Ectodermal cell (in vitro differentiated cells): Measurements from ENCODE around the gene PLEKHG3.

Experiments
- H3K27ac ChIP-seq: 2 replicates; pipeline ENCODE4 v1.7.0; 2013; ENCODE audit warnings: mild to moderate bottlenecking, low read depth, low read length; ENCODE audit not compliant: insufficient read depth, poor library complexity, severe bottlenecking
- H3K27me3 ChIP-seq: 2 replicates; pipeline ENCODE4 v1.7.0; 2013; ENCODE audit warnings: mild to moderate bottlenecking, low read length; ENCODE audit not compliant: insufficient read depth, control insufficient read depth, poor library complexity, severe bottlenecking
- H3K36me3 ChIP-seq: one replicate; pipeline ENCODE4 v1.7.0; 2013; ENCODE audit warnings: low read length; ENCODE audit not compliant: control insufficient read depth, insufficient read depth
- H3K4me1 ChIP-seq: one replicate; pipeline ENCODE4 v1.7.0; 2013; ENCODE audit warnings: low read length; ENCODE audit not compliant: control insufficient read depth, insufficient read depth
- H3K4me3 ChIP-seq: 2 replicates; pipeline ENCODE4 v1.7.0; 2013; ENCODE audit warnings: low read depth, low read length, control low read depth; ENCODE audit not compliant: insufficient read depth
- H3K9me3 ChIP-seq: 2 replicates; pipeline ENCODE4 v1.7.0; 2013; ENCODE audit warnings: mild to moderate bottlenecking, low read length, moderate library complexity; ENCODE audit not compliant: control insufficient read depth
- WGBS, 2 experiments: methylation state at CpG; one replicate each; pipeline ENCODE4 v1.1.7; 2013; ENCODE audit warnings: missing lambda C conversion rate in 2 of 2; 5-methylcytosine and 5-hydroxymethylcytosine counted together

PLEKHG3 gene

DNA sequence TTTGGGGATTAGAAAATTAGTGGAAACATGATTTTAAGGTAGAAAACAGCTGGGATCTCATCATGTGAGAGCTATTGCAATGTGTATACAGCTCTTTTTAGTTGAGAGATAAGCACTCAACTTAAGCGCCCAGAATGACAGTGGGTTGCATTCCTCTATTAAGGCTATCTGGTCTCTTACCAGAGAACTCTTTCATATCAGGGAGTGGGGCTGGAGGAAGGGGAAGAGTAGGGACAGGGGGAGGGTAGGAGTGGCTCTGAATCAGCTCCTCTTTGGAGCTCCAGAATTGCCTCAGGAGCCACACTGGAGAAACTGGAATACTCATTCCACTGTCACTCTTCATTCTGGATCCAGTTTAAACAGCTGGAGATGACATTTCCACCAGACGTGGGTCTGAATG, 9.2 kb upstream of the PLEKHG3 start:
- H3K4me1 ChIP-seq, result no peaks in the 10 kb centered on the region
- H3K9me3 ChIP-seq, result no peaks in the 10 kb centered on the region
- H3K27me3 ChIP-seq, result peaks cover 4% of the 10 kb centered on the region
- WGBS, 2 experiments, result 87 to 91% methylated on average over 2 of the region's 2 CpGs
- no peak overlapping the region for H3K27ac ChIP-seq
- H3K36me3 ChIP-seq, result no peaks in the 10 kb centered on the region
- no peak overlapping the region for H3K4me3 ChIP-seq

DNA sequence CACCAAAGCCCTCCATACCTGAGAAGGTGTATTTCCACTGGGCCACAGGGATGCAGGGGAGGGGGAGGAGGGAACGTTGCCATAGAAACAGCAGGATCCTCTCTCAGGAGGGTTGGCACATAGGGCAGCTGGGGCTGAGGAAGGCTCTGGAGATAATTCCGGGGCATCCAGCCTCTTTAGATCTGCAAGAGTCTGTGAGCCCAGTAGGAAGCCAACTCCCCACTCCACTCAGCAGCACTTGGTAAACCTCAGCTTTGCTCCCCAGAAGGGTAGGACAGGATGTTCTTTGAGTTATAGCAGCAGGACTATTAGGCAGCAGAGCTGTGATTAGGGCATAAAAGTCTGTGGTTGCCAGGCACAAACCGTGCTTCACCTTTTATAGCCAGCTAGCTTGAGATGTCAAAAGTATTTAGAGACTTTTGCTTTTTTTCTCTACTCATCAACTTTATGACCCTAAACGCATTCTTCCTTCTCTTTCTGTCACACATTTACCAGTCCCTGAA, 7.8 kb upstream of the PLEKHG3 start:
- Histone ChIP-seq H3K9me3 (no peaks in the 10 kb centered on the region), H3K27ac (no peak overlapping the region), H3K4me3 (no peak overlapping the region), H3K27me3 (peaks cover 4% of the 10 kb centered on the region), H3K4me1 (peaks cover 3% of the 10 kb centered on the region), H3K36me3 (no peaks in the 10 kb centered on the region)
- 76 to 87% methylated on average over 4 of the region's 4 CpGs for WGBS, 2 experiments

DNA sequence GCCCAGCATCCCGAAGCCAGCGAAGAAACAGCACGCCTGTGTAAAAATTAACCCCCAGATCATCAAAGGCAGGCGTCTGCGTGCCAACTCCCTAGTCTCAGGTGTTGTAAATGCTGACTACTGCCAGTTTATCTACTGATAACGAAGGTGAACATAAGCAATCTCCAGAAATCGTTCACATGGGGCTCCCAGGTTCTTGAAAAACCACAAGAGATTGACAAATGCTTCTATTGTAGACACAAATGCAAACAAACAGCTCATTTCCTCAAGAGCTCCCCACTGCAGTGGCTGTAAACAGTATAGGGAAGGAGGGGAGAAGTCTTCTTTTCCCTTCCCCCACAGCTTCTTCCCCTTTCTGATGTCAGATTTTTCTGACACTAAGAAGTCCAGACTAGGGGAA, 5.3 kb upstream of the PLEKHG3 start:
- H3K9me3 ChIP-seq, result no peaks in the 10 kb centered on the region
- peaks cover 22% of the 10 kb centered on the region for H3K4me1 ChIP-seq
- H3K27ac ChIP-seq, result no peak overlapping the region
- no peak overlapping the region for H3K4me3 ChIP-seq
- no peaks in the 10 kb centered on the region for H3K36me3 ChIP-seq
- 47 to 60% methylated on average over 7 of the region's 7 CpGs for WGBS, 2 experiments
- peaks cover 21% of the 10 kb centered on the region for H3K27me3 ChIP-seq

DNA sequence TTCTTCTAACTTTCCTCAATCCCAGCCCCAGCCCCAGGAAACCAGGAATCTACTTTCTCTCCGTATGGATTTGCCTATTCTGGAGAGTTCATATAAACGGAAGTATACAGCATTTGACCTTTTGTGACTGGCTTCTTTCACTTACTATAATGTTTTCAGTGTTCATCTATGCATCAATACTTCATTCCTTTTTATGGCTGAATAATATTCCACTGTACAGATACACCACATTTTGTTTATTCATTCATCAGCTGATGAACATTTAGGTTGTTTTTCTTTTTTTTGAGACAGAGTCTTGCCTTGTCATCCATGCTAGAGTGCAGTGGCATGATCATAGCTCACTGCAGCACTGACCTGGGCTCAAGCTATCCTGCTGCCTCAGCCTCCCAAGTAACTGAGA, 3.9 kb upstream of the PLEKHG3 start:
- Histone ChIP-seq H3K36me3 (no peaks in the 10 kb centered on the region), H3K9me3 (no peaks in the 10 kb centered on the region), H3K27ac (no peak overlapping the region), H3K4me3 (no peak overlapping the region), H3K4me1 (peaks cover 22% of the 10 kb centered on the region), H3K27me3 (peaks cover 22% of the 10 kb centered on the region)
- WGBS, 2 experiments, result 84 to 89% methylated on average over 2 of the region's 2 CpGs

DNA sequence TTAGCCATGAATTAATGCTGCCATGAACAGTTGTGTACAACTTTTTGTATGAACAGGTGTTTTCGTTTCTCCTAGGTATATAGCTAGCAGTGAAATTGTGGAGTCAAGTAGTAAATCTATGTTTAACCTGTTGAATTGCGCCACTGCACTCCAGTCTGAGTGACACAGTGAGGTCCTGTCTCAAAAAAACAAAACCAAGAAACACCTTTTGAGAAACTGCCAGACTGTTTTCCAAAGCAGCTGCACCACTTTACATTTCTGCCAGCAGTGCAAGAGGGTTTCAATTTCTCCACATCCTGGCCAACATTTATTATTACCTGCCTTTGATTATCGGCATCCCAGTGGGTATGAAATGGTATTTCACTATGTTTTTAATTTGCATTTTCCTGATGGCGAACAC, 3.3 kb upstream of the PLEKHG3 start:
- no peak overlapping the region for H3K4me3 ChIP-seq
- no peaks in the 10 kb centered on the region for H3K36me3 ChIP-seq
- WGBS, 2 experiments, result 83 to 86% methylated on average over 4 of the region's 4 CpGs
- no peak overlapping the region for H3K27ac ChIP-seq
- no peaks in the 10 kb centered on the region for H3K9me3 ChIP-seq
- H3K27me3 ChIP-seq, result peaks cover 22% of the 10 kb centered on the region
- H3K4me1 ChIP-seq, result peaks cover 23% of the 10 kb centered on the region

DNA sequence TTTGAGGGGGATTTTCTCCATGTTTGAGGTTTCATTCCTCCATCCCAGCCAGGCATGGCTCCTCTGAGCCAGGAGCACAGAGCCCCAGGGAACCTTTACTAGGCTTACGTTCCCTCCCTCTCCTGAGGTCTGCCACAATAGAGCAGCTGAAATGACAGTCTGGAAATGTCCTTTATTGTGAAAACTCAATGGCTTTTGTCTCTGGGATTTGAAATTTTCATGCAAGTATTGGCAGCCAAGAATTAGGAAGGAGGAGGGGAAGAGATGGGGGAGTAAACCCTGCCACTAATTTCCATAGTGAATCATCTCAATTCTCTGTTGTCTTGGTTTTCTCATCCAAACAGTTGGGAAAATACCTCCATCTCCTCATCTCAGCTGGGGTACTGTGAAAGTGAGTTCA, 2.6 kb upstream of the PLEKHG3 start:
- WGBS, 2 experiments, result 3 to 13% methylated on average over 1 of the region's 1 CpG
- H3K36me3 ChIP-seq, result no peaks in the 10 kb centered on the region
- no peak overlapping the region for H3K27ac ChIP-seq
- H3K27me3 ChIP-seq, result peaks cover 22% of the 10 kb centered on the region
- H3K4me3 ChIP-seq, result no peak overlapping the region
- H3K9me3 ChIP-seq, result no peaks in the 10 kb centered on the region
- peaks cover 31% of the 10 kb centered on the region for H3K4me1 ChIP-seq

DNA sequence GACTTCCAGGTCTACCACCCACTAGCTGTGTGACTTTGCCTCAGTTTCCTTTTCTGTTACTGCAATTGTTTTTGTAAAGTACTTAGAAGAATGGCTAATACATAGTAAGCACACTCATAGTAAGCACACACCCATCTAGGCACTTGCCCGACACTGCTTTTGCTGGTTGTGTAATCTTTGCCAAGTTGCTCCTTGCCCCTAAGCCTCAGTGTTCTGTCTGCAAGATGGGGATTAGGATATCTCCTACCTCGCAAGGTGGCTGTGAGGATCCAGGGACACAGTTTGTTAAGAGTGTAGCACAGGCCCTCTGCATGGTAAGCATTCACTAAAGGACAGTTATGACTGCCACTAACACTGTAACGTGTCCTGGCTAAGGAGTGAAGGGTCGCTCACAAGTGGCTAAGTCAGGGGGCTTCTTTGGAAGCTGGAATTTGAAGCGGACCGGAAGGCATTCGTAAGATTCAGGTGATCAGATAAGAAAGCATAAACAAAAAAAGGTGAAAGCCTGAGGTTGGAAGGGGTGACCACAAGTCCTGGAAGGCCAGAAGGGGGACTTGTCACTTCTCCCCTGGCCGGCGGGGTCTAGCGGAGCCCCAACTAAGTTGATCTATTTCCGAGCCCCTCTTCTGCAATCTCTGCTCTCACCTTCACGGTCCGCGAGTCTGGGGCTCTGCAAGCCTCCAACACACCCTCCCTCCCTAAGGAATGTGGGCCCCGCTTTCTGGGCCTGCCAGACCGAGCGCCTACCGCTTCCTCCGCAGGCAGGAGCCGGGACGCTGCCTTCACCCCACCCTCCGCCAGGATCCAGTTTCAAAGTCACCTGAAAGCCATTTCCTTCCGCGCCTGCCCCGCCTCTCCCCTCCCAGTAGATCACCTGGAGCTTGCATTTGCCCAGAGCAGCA, 1.5 kb upstream of the PLEKHG3 start:
- Histone ChIP-seq H3K27ac (no peak overlapping the region), H3K4me1 (peaks cover 41% of the 10 kb centered on the region), H3K4me3 (peak overlapping the region; percentile 97), H3K27me3 (peaks cover 22% of the 10 kb centered on the region), H3K36me3 (no peaks in the 10 kb centered on the region), H3K9me3 (no peaks in the 10 kb centered on the region)
- WGBS, 2 experiments, result 6% methylated on average over 25 of the region's 25 CpGs

DNA sequence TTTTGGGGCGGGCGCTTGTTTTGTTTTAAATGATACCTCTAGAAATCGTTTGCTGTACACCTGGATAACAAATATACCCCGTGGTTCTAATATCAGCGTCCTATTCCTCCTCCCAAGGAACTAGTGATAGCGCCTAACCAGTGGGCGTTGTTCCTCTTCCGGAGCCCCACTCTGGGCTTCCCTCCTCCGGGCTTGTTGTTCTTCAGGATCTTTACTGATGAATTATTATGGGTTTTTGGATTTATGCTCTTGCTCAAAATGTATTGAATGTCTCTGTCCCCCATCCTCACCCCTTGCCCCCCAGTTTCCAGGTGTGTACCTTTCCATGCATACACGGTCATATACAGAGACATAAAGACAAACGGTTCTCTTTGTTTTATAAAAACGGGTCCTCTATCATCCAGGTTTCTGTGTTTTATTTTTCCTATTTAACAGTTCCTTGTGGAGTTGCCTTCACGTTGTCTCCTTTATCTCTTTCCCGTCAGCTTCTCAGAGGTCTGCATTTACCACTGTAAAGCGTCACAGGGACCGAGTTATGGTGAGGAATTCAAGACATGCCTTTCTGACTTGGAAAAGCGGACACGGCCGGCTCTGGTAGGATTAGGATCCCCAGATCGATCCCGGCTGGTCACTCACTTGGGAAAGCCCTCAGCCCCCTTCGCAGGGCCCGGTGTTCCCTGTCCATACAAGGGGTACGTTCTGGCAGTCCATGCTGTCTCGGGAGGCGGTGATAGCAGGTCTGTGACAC, 655 bp upstream of the PLEKHG3 start:
- Histone ChIP-seq H3K27me3 (peaks cover 20% of the 10 kb centered on the region), H3K27ac (peak overlapping the region; percentile 67), H3K4me3 (peak overlapping the region; percentile 97), H3K9me3 (no peaks in the 10 kb centered on the region), H3K36me3 (no peaks in the 10 kb centered on the region), H3K4me1 (peaks cover 50% of the 10 kb centered on the region)
- WGBS, 2 experiments, result 1% methylated on average over 26 of the region's 26 CpGs

DNA sequence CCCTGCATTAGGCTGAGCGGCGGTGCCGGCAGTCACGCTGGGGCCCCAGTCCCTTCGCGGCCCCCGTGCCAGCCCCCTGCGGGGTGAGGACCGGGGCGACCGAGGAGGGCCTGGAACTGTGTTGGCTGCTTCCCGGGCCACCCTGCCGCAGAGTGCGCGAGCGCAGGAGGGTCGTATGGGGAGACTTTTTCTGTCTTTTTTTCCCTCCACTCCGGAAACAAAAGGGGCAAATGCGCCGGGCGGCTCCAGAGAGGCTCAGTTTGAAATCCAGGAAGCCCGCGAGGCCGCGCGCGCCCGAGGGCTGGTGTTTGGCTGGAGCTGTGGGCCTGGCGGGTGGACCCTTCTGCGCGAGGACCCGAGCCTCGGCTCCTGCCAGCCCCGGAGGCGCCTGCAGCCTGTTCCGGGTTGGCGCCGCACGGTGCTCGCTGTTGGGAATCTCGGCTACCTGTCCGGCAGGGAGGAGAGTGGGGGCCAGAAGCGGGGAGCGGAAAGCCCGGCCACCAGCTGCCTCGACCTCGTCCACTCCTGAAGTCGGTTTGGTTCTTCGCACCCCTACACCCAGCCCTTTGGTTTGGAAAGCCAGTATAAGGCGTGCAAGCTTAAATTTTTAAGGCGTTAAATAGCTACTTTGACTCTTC, 638 bp downstream of the PLEKHG3 start:
- WGBS, 2 experiments, result 0% methylated on average over 51 of the region's 51 CpGs
- H3K4me3 ChIP-seq, result peak overlapping the region; percentile 97
- H3K9me3 ChIP-seq, result no peaks in the 10 kb centered on the region
- peaks cover 18% of the 10 kb centered on the region for H3K27me3 ChIP-seq
- H3K27ac ChIP-seq, result peak overlapping the region; percentile 74
- peaks cover 62% of the 10 kb centered on the region for H3K4me1 ChIP-seq
- no peaks in the 10 kb centered on the region for H3K36me3 ChIP-seq
